Activated CD4-positive, alpha-beta T cell treated with anti-CD3 and anti-CD28 coated beads for 24 hours (primary cell): ENCODE results near the gene TGM3.

Experiments
- DNase-seq, 2 donors: peaks; one replicate each; pipeline ENCODE4 v3.0.0-alpha.2; 2020; ENCODE audit warnings: low read depth in 2 of 2

The TGM3 gene

DNA sequence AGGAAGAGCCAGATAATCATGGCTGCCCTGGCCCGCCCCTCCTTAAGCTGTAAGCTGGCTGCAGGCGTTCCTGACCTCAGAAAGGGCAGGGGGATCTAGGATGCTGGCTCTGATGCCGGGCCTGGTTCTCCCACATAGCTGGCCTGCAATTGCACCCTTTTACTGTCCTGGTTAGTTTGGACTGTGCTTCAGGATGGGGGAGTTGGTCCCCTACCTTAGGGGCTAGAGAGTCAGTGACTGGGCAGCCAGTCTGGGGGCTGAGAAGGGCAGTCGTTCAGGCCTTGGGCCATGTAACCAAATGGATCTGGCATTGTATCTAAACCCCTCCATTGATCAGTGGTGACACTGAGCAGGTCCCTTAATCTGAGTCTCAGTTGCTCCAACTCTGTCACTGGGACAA lies 40.7 kb downstream of the TGM3 start:
- no peak for DNase-seq

DNA sequence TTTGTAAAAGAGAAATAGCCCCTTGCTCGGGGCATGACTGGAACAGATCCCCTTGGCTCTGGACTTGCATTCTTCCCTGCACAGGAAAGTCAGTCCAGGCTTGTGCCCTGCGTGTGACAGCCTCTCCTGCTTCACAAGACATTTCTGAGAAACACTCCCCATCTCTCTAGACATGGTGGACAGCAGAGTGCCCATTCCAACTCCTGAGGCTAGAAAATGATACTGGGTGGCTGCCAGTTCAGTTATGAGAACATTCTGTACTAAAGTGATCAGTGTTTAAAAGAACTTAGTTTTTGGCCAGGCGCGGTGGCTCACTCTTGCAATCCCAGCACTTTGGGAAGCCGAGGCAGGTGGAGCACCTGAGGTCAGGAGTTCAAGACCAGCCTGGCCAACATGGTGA lies 41.3 kb downstream of the TGM3 start:
- DNase-seq: no peak

DNA sequence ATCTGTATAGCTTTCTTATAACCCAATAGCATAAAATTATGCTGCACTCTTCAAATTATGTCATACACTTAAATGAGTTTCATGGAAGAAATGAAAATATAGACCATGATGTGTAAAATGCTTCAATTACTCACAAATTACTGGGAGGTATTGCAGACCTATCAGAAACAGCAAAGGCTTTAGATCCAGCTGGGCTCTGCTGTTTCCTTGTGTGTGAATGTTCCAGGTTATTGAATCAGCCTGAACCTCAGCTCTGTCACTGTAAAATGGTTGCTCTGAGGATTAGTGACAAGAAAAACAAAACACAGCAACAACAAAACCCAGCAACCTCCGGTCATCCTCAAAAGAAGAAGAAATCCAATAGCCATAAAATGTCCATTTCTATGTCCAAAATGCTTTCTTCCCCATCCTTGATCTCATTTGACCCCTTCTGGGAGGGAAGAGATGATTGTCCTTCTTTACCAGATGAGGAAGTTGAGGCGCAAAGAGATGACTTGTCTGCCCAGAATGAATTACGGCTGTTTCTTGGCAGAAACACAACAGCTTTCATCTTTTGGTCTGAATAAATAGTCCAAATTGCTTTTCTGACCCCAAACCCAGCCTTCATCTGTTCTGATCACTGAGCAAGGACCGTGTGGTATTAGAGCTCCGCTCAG lies 42.7 kb downstream of the TGM3 start:
- DNase-seq: no peak

DNA sequence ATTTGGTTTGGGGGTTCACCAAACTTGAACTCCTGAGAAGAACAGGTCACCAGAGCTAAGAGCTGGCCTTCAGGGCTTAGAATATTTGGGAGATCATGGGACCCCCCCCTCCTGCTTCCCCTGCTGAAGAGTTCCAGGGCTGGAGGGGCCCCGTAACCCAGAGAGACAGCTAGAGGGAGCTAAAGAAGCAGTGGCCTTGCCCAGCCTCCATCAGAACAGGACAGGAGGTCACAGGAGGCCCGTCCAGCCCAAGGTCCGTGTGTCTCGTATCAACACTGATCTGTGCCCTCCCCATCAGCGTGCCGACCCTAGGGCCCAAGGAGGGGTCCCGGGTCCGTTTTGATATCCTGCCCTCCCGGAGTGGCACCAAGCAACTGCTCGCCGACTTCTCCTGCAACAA lies 44.3 kb downstream of the TGM3 start:
- DNase-seq: no peak

GRCh38 chr20:2340823-2341222 lies 45.0 kb downstream of the TGM3 start:
- no peak for DNase-seq

DNA sequence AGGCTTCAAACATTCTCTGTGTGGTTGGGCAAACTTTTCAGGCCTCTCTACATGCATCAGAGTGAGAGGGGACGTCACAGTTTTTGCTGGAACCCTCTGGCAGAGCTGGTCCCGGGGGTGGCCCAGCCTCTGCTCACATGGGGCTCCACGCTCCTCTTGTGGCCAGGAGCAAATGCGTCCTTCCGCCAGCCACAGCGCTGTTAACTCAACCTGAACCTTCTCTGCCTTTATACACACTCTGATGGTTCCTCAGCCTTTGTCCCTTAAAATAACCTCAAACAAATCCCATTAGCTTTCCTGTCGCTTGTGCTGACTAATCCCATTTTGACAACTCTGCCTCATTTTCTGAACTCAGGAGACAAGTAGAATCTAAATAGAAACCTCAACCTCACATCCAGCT lies 45.5 kb downstream of the TGM3 start:
- DNase-seq: no peak

- DNase-seq: no peak
Measured at GRCh38 chr20:2342243-2342642, 46.4 kb downstream of the TGM3 start.

DNA sequence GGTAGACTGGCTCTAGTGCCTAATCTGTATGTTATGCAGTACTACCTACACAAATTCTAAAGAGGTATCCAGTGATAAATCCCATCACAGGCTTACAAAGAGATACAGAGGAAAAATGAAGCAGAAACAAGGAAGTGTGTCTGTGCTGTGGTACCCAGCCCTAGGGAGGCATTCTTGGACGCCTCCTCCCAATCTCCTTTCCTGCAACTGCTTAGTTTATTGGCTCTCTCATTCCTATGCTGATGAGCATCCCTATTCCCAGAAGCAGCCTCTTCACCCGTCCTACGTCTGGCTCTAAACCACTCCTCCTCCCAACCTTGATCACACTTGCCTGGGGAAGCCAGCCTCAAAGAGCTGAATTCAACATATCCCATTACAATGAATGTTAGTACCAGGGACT lies 50.4 kb downstream of the TGM3 start:
- no peak for DNase-seq

GRCh38 chr20:2348336-2348735 lies 52.5 kb downstream of the TGM3 start:
- no peak for DNase-seq

DNA sequence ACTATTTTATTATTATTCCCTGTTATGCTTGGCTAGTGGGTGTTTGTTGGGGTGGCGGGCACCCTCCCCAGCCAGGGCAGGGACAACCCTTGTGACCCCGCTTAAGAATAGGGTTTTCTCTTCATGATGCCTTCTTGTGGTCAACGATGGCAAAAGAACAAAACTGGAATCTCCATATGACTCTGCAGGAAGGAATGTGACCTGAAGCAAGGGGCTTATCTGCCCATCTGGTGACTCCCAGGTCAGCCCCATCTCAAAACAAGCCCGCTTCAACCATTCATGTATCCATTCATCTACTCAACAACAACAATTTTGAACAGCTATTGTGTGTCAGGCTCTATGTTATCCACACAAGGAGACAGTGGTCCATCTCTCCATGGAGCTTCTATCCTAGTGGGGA lies 54.0 kb downstream of the TGM3 start:
- DNase-seq: no peak

- DNase-seq: no peak
Measured at GRCh38 chr20:2350606-2351005, 54.8 kb downstream of the TGM3 start.

DNA sequence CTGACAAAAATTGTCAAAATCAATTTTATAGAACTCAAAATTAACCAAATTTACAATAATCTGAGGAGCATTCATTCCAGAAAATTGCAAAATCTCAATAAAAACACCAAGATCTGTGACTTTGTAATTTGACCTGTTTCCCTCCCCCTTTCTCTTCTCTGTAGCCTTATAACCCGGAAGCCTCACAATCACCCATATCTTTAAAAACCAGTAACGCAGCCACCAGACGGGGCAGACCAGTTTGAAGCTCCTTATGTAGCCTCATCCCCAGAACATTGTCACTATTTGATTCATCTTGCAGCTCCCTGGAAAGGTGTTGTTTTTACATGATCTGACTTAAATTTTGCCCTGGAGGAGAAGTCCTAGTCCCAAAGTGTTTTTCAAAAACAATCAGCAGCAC lies 57.4 kb downstream of the TGM3 start:
- no peak for DNase-seq

DNA sequence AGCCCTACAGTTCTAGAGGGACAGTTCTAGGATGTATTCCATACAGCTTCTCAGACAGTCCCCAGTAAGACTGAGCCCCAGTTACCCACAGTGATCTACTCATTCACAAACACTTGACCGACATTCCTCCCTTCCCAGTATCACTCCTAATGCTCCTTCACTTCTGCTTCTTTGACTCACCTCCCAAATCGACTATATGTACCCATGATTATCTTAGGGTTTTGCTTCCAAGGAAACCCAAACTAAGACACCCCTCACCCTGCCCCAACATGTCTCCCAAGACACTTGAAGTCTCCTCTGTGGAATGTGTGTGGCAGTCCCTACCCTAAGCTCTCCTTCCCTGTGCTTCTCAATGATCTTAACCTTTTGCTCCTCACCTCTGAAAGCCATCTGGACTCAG lies 61.3 kb downstream of the TGM3 start:
- no peak for DNase-seq

GRCh38 chr20:2358006-2358405 lies 62.2 kb downstream of the TGM3 start:
- DNase-seq: no peak

- no peak for DNase-seq
Measured at GRCh38 chr20:2361035-2361593, 65.3 kb downstream of the TGM3 start.

DNA sequence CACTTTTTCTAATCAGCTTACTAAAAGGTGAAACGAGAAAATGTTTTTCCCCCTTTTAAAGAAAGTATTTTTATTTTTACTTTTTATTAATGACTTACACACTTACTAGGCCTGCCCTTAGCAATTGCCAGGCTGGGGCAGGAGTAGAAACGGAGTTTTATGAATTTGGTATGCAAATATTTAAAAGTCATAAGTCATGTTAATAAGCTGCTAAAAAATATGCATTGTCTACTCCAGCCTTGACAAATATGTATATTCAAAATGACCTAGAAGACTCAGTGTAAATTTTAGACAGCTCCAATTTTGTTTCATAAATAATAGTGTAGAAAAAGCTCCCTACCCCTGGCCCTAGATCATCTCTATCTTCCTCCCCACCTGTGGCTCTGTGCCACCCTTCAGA lies 67.4 kb downstream of the TGM3 start:
- no peak for DNase-seq

DNA sequence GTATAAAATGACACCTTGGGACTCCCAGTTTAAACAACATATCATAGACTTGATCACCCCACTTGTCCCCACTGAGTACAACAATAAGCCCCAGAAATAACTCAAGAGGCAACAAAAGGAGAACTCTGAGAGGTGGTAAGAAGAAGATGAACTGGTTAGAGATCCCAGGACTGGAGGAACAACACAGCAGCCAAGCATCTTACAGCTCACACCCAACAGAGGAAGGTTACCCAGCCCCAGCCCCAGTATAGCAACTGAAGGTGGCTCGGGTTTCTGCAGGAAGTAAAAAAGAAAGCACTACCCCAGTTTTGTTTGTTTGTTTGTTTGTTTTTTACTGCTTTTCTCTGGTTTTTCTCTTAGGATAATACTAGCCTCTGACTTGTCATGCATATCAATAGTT lies 67.8 kb downstream of the TGM3 start:
- no peak for DNase-seq

DNA sequence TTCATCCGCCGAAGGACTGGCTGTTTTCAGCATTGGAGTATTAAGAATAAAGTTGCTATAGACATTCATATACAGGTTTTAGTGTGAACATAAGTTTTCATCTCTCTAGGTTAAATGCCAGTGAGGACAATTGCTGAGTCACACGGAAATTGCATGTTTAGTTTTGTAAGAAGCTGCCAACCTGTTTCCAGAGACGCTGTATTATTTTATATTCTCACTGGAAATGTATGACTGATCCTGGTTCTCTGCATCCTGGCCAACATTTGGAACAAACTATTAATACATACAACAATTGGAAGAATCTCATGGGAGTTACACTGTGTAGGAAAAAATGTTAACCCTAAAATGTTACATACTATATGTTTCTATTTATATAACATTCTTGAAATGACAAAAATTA lies 68.2 kb downstream of the TGM3 start:
- DNase-seq: no peak

GRCh38 chr20:2365091-2365490 lies 69.3 kb downstream of the TGM3 start:
- no peak for DNase-seq

GRCh38 chr20:2365666-2366065 lies 69.9 kb downstream of the TGM3 start:
- no peak for DNase-seq

- DNase-seq: no peak
Measured at GRCh38 chr20:2368621-2369020, 72.8 kb downstream of the TGM3 start.

DNA sequence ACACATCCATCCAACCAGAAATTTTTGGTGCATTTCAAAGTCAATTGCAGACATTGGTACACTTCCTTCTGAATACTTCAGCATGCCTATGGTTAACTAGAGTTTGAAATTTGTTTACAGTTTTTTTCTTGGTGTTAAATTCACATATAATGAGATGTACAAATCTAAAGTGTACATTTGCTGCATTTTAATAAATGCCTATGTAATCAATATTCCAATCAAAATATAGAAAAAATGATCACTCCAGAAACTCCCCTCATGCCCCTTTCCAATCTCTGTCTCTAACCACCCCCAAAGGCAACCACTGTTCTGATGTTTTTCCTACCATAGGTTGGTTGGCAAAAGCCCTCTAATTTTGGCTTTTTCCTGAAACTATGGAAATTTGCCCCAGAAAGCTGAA lies 77.3 kb downstream of the TGM3 start:
- no peak for DNase-seq

- no peak for DNase-seq
Measured at GRCh38 chr20:2374346-2375125, 78.7 kb downstream of the TGM3 start.
